ENCODE measurements around the gene ANKRD44.

Gene ANKRD44

GRCh38 chr2:197236159-197236558, 74.4 kb downstream of the ANKRD44 start:
- no peak for DNase-seq

- DNase-seq = no peak
Observed at GRCh38 chr2:197235711-197236110, 74.9 kb downstream of the ANKRD44 start.

- no peak for DNase-seq
Observed at GRCh38 chr2:197234671-197235191, 75.8 kb downstream of the ANKRD44 start.

DNA sequence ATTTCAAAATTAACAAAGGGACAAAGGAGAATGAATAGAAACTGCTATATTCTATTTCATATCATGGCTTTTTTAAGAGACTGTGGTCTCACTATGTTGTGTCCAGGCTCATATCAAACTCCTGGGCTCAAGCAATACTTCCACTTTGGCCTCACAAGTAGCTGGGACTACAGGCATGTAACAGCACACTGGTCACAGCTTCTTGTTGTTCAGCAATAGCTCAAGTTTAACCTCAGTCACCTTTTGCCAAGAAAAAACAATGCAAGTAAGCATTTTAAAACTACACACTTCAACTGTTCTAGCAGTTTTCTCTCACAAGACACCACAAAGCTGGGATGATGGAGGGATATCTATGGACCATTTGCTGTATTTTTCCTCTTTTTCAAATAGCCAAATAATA, 77.1 kb downstream of the ANKRD44 start:
- DNase-seq = no peak

DNA sequence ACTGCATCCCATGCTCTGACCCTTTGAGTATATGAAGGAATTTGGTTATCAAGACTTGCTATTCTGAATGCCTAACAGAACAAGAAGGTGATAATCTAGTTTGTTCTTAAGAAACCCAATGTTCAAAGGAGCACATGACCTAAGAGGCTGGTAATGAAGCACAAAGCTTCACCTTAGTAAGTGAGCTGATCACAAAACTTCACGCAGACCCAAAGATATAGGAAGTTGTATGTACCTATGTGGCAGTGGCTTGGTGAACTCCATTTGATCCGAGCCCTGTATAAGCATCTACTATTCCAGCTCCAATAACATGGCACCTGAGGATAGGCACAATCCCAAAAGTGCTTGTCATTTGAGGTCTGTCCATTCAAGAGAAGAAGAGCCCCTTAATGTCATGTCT, 78.6 kb downstream of the ANKRD44 start:
- DNase-seq = no peak

DNA sequence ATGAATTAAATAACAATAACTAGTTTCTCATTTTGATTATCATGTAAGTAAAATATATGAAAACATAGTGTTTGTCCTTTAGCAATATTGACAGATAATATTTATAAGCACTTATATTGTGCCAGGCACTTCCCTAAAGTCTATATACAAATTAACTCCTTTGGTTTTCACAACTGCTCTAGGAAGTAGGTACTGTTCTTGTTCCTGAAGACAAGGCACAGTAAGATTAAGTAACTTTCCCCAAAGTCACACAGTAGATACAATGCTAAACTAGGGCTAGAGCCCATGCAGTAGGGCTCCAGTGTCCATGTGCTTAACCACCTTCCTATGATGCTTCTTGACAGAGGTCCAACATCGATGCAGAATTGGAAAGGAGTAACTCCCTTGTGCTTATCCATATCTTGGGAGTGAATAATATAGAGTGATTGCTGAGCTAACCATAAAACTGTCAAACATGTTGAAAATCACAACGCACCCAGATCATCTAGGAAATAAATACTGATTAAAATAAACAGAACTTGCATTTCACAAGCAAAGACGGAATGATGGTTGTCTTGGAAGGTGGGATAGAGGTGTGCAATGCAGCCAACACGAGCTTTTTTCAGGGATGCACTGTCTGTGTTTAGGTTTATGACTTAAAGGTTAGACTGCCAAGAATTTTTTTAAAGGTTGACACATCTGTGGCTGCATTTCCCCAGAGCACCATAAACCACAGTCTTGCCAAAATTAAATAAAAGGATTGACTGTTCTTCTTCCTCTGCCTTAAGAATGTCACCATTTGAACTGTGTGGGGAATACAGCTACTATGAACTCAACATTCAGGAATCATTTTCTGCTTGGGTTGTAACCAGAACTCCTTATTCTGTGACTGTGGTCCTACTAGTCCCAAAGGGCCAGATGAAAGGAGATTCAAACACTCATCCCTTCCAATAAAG, 80.8 kb downstream of the ANKRD44 start:
- no peak for DNase-seq

DNA sequence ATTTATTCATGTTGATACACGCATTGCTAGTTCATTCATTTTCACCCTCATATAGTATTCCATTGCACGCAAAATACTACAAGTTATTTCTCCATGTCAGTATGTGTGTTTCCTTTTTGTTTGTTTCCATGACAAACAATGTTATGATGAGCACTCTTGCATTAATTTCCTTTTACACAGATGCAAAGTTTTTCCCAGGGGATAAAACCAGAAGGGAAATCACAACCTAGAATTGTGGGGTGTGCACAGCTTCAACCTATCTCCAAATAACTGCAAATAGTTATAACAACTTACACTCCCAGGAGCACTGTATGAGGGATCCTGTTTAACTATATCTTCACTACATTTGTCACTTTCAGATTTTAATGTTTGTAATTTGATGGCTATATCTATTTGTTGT, 87.1 kb downstream of the ANKRD44 start:
- no peak for DNase-seq

DNA sequence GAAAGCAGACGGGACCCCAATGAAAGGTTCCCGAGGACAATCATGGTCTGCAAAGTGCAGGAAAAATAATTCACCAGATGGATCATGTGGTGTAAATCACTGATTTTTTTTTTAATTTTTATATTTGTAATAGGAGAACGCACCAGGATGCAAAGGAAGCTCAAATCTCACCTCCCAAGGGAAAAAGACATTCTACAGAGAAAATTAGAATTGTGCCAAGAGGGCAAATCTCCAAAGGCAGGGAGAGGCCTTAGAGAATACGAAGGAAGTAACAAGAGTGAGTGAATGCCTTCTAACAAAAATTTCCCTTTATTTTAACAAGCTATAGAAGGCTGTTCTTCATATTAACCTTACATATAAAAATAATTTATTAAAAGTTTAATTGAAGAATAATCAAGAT, 90.9 kb downstream of the ANKRD44 start:
- DNase-seq = no peak

DNA sequence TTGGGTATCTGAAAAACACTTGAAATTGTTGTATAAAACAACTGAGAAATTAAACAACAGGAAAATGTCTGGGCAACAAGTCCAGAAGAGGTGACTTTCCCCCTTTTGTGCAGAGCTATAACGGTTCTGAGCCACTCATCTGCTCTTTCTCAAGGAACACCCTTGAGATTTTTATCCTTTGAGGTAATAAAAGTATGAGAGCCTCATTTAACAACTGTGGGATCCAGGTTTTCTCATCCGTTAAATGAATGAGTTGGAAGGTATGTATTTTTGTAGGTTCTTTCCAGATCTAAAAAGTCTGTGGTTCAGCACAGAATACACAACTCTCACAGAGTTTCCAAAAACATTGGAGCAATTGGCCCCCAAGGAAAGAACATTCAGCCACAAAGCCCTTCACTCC, 93.0 kb downstream of the ANKRD44 start:
- no peak for DNase-seq

DNA sequence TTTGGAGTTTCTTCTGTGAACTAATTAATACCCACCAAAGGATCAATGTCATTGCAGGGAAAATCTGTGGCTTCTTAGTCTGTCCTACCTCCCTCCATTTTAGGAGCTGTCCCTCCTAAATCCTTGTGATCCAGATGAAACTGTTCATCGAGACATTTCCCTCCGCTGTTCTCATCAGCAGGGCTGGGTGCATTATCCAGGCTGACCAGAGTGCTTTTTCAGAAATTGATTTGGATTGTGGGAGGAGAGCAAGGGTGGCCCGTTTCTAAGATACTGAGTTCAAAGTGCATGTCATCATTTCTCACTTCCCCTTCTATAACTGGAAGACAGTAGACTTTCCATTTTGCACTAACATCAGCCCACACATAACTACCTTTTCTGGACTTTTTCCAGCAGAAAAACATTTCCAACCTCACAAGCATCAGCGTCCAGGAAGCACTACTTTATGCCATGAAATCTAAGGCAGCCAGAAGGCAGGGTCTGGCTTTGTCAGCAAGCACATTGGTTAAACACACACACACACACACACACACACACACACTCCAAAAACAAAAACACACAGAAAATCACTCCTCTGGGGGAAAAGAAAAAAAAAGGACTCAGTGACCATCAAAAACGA, 94.1 kb downstream of the ANKRD44 start:
- DNase-seq = no peak

- DNase-seq = no peak
Observed at GRCh38 chr2:197215748-197216360, 94.7 kb downstream of the ANKRD44 start.

DNA sequence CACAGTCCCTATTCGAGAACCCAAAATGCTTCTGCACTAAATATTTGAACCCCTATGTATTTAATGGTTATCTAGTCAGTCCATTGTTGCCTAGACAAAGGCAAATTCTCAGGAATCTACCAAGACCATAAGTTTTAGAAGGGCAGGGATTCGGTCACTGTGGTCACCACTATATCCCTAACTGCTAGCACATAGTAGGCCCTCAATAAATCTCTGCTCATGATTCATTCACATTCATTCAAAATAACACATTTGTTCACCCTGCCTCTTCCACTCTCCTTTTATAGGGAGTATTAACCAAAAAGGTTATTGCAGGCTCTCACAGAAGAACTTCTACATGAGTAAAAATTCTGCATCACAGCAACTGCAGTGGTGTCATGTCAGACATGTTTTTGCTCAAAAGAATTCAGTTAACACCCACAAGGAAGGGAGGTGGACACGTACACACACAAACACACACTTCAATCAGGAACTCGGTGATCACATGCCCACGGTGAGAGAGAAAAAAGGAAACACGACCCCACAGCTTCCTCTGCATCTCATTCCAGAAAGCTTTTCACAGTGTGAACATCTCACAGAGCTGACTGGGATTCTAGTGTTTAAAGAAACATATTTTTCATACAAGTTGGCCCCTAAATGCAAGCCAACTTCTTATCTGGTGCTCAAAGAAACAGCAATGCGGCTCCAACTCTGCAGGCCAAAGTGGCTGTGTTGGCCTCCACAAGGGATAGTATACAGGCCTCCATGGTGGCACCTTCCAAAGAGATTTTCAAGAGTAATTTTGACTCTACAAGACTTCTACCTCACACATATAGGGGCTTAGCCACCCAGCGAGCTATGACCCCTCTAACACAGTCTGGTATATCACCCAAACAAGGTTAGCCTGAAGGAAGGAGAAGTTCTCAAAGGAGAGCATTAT, 98.0 kb downstream of the ANKRD44 start:
- no peak for DNase-seq

- no peak for DNase-seq
Observed at GRCh38 chr2:197211881-197212342, 98.7 kb downstream of the ANKRD44 start.

- DNase-seq = no peak
Observed at GRCh38 chr2:197210430-197210829, 100.2 kb downstream of the ANKRD44 start.

DNA sequence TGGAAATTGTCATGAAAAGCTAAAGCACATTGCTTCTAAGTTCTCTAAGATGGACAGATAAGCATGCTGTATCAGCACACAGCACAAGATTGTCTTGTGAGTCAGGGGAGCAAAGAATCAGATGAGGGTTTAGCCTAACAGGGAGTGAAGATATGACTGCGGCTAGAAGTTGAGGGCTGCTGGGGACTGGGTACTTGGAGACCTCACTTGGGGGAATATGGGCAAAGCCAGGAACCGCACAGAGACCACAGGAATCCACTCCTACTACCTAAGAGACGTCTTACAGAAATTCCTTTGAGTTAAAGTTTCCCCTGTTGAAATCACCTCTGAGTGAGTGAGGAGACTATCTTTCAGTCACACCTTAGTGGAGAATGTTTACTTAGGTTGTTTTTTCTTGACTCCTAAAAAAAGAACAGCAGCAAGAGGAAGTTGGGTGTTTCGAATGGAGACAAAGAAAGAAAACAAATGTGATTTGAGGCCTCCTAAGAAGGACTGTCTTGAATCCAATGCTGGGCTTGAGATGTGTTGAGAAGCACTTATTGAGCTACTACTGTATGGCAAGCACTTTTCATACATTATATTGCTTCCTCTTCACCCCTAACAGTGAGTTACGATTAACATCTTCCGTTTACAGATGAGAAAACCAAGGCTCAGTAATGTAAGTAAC, 100.7 kb downstream of the ANKRD44 start:
- DNase-seq = no peak

DNA sequence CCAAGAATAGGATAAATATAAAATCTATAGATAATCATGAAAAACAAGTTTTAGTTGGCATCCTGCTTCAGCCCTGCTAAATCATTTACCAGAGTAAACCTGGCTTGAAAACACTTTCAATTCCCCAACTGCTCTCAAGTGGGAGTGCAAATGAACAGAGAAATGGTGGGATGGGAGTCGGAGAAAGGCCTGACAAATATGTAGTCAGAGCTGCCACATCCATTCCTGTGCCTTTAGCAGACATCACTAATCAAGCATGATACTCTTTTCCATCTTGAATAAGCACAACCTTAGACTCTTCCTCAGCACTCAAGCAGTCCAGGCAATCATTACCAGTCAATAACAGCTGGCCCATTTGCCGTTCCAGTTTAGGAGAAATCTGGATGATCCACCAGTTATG, 101.3 kb downstream of the ANKRD44 start:
- DNase-seq = no peak

DNA sequence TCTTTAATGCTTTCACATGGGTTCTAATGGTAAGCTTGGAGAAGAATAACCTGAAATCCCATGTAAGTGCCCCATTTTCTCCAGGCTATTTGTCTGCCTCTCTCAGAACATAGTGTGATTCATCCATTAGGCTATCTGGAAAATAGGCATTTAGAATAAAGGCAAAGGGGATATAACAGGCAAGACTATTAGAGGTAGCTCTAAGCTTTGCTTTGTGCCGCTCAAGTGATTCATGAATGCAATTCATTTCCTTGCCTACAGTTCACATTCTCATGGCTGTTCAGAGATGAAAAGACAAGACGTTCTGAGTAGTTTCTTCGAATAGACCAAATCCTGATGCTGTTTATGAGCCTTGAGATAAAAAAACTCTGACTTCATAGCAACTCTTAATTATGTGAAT, 101.7 kb downstream of the ANKRD44 start:
- no peak for DNase-seq

- no peak for DNase-seq
Observed at GRCh38 chr2:197208024-197208423, 102.6 kb downstream of the ANKRD44 start.

GRCh38 chr2:197207598-197207997, 103.0 kb downstream of the ANKRD44 start:
- no peak for DNase-seq

- DNase-seq = no peak
Observed at GRCh38 chr2:197207106-197207505, 103.5 kb downstream of the ANKRD44 start.

DNA sequence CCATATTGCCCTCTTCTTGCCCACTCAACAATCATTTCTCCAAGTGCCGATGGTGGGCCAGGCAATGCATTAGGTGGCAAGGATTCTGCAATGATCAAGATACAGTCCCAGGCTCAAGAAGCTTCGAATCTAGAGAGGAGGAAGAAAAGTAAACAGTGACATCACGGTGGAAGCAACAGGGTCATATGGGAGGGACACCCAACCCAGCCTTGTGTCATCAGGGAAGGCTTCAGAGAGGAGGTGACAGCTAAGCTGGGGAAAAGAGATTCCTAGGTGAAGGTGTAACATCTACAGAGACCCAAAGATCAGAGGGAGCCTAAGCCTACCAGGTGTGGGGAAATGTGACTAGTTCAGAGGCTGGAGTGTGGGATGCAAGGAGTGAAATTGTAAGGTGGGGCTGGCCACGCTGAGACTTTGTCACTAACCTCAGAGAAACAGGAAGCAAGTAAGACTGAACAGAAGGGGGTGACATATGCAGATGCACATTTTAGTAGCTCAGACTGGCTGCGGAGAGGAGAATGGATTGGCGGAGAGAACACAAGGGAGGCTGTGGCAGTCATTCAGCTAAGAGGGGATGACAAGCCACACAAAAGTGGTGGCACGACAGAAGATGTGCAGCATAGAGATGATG, 104.9 kb downstream of the ANKRD44 start:
- no peak for DNase-seq

Measured in NCI-H1930 (cell line).